Inferior parietal cortex (tissue), 1 donor: Measurements from ENCODE around the gene PEG3.

Source experiments
- DNase-seq: peaks from one replicate; pipeline ENCODE4 v3.0.0-alpha.2; 2016; ENCODE audit errors: extremely low spot score

PEG3 gene

DNA sequence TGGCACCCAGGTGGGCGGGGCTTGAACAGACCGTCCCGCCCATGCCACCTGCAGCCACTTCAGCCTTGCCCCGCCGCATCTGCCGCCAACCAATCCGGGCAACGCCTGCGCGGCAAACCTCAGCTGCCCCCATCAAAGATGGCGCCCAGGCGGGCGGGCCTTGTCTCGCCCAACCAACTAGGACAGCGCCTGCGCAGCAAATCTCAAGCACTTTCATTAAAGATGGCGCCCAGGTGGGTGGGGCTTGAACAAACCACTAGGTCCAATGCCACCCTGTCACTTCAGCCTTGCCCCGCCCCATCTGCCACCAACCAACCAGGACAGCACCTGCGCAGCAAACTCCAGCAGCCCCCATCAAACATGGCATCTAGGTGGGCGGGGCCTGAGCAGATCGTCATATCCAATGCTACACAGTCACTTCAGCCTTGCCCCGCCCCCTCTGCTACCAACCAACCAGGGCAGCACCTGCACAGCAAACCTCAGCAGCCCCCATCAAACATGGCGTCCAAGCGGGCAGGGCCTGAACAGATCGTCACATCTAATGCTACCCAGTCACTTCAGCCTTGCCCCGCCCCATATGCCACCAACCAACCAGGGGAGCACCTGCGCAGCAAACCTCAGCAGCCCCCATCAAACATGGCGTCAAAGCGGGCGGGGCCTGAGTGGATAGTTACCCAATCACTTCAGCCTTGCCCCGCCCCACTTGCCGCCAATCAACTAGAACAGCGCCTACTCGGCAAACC is 1.4 kb downstream of the PEG3 start:
- peak; percentile 89 for DNase-seq

DNA sequence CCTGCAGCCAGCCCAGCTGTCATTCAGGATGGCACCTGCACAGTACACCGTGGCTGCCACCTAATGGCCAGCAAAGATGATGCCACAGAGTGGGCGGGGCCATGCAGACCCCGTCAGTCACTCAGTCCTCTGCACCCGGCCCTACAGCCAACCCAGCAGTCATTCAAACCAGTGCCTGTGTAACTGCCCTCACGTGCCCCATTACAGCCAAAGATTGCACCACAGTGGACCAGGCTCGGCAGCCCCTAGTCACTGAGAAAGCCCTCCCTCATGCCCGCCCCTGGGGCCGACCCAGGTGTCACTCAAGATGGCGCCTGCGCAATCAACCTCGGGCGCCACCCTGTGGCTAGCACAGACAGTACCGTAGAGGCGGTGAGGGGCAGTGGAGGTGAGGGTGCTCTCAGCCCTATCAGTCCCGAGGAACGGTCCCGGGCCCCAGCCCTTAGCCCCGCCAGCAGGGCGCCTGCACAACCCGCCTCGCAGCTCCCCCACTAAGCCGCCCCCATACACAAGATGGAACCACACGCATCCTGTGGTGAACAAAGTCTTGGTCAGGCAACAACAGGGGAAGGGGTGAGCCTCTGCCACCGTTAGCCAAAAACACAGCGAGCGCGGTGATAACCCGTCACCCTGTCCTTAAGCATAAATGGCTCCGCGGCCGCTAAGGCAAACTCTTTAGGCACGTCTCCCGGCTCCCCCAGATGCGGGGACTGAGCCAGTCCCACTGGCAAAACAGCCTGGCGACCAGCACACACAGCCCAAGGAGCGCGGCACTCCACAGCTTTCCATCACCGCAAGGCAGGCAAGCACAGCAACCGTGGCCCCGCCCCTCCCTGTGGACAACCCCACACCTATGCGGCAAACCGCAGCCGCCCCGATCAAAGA is 2.3 kb downstream of the PEG3 start:
- peak; percentile 69 for DNase-seq

DNA sequence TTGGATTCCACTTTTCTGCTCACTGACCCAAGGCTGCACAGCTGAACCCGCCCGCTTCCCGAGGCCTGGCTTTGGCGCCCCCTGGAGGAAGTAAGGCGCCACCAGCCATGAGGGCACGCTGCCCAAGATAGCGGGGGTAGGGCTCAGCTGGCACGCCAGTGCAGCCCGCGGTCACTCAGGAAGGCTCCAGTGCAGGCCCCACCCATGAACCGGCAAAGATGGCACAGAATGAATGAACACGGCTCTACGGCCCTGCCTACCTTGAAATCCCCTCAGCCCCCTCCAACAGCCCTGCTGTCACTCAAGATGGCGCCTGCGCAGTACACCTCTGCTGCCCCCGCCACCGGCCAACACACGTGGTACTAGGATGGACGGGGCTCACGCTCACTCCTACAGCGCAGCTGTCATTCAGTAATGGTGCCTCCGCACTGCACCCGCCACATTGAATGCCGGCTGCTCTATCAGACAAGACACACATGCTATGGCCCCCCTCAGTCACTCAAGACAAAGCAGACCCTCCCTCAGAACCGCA is 3.0 kb downstream of the PEG3 start:
- peak; percentile 75 for DNase-seq

DNA sequence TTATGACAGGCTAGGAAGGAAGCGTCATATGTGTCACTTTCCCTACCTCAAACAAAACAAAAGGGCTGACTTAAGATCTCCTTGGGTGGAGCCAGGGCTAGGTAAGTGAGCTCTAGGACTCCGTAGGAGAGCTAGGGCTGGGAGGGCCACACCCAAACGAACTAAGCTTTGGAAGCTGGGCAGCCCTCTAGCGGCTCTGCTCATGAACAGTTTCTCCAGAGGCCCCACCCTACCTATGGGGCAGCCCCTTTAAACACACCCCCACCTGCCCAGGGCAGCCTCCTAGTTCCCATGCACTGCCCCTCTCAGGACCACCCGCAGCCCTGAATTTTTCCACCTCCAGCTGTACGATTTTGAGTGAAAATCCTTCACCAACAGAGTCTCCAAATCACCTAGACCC is 3.5 kb downstream of the PEG3 start:
- DNase-seq, result no peak

DNA sequence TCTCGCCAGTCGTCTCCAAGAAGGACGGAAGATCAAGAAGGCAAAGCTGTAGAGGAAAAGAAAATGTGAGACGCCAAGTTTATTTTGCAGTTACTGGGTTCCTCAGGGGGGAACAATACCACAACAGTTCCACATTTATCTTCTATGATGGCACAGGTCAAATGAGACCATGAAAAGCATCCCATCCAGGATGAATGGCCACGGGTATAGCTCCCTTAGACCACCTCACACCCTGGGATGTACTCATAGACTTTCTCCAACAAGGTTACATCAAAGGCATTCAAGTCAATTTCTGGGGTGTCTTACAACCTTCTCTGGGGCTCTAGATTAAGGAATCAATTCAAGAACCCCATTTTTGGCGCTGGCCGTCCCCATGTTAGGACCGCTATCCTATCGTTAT is 4.5 kb downstream of the PEG3 start:
- DNase-seq, result no peak

DNA sequence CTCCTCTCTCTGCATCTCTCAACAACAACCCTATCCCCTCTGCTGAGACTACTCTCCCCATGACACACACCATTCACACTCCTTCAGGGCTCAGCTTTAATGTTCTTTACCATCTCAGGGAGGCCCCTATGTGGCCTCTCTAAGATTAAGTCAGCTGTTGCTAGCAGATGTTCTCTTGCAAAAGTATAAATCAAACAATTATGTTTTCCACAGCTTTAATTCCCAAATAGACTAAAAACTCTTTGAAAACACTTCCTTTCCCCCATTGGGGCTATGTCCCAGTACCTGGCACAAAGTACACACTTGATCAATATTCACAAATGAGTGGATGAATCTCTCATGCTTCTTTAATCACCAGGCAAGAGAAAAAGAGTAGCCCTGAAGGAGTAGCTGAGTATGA is 5.1 kb downstream of the PEG3 start:
- DNase-seq, result no peak

DNA sequence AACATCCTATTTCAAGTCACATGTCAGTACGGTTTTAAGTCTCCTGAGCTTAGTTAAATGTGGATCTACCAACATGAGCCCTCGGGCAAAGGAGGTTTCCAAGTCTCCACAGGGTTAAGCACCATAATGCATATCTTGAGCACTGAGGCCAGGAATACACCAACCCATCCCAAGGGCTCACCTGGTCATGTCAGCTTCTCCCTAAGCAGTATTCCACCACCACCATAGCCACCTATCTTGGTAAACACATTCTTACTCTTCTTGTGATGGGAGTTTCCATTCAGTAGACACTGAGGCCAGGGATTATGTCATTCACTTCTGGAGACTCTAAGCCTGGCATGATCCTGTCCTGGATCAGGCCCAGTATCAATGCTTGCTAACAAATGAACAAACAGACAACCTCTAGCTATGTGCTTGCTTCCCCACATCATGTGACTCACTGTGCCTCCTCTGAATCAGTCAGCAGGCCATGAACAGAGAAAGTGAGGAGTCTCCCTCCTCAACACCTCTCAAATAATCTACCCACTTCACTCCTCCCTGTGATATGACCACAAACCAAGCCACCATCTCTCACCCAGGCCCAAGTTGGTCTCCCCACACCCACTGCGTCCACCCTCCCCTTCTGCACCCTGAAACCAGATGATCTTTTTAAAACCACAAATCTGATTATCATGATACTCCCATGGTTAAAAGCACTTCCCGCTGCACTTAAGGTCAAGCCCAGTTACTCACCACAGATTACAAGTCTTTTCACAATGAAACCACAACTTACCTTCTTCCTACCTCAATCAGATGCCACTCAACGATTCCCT is 5.8 kb downstream of the PEG3 start:
- no peak for DNase-seq

DNA sequence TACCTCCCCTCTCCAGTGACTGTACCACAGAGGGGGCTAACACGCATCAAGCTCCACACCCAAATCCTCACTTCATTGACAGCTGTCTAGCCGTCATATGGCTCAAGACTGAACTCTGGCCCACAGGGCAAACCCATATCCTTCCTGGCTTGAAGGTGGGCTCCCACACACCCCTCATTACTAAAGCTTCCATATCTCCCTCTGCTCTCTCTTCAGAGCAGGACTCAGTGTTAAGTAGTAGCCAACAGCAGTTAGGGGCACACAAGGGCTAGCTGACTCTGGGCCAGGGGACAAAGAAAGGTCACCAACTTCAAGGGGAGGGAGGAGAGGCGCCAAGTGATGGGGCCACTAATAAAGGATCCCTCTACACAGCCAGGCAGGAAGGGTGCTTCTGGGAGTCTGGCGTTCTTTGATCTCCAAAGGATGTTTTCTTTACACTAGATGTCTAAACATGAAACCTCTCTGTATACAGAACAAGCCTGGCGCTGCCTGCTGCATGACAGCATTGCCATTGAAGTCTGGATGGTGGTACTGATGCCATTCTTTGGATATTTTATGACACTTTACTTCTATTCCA is 8.1 kb downstream of the PEG3 start:
- DNase-seq, result no peak

DNA sequence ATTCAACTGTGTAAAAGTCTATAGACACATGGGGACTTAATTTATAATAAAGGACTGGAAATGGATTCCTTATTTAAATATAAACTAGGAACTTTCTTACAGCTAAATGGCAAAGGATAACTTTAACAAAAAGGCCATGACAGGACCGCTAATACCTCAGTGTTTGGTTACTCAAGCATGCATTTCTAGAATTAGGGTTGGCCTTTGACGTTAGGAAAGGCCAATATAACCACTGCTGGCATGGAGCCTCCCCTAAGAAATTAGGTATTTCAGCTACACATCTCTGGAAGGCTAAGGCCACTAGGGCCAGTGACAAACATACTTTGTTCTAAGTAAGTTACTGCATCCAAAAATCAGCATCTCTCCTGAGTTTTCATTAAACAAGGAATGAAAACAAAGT is 9.3 kb downstream of the PEG3 start:
- no peak for DNase-seq

DNA sequence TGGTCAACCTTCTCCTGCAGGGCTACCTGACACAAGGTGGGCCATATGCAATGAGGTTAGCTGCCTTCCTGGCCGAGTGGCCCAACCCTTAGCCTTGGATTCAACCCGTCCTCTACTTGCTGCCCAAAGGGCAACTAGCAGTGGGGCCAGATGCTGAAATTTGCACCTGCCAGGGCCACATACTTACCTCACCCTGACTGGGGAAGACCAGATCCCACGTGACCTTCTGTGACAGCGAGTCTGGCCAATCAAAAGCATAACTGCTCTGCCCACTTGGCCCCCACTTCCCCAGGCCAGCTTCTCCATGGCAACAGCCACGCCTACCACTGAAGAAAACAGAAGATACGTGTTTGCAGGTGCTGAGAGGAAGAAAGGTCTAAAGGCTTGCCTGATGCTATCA is 10.9 kb downstream of the PEG3 start:
- DNase-seq, result no peak

DNA sequence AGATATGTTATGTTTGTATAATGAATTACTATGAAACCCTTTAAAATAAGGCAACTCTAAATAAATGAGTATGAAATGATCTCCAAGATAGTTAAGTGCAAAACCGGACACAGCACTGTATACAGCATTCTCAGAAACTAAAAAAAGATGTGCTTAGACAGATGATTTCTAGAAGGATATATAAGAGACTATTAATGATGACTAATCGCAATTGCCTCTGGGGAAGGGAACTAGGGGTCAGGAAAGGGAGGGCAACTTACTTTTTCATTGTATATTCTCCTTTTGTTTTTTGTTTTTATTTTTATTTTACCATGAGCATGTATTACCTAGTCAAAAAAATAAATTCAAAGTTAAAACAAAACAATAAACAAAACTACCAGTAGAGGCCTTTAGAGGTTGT is 12.8 kb downstream of the PEG3 start:
- DNase-seq, result no peak

DNA sequence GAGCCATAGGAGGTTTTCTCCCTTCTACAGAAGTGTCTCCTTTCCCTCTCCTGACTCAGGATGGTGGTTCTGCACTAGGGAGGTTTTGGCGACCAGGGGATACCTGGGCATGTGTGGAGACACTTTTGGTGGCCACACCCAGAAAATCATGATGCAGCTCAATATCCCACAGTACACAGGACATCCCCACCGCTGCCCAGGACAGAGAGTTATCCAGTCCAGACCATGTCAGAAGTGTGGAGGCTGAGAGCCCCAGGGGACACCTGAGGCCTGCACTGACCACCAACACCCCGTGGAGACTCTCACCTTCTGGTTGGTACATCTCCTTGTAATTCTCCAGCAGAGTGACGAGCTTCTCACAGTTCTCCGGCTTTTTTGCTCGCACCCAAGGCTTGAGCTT is 16.6 kb downstream of the PEG3 start:
- DNase-seq, result no peak

DNA sequence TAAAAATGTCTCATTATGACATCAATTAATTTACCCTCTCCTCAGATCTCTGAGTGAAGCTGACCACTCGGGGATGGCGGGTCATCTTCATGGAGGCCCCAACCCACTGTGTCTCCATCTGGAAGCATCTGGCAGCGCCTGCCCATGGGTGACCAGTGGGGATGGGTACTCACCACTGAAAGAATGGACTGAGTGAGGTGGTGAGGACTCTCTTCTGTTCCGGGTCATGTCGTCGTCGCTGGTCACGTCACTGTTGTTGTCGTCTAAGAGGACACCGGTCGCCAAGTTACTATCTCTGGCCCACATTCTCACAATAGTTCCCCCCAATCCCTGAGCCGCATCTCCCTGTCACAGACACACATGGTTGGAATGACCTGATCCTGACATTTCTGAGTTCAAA is 17.1 kb downstream of the PEG3 start:
- DNase-seq, result no peak

DNA sequence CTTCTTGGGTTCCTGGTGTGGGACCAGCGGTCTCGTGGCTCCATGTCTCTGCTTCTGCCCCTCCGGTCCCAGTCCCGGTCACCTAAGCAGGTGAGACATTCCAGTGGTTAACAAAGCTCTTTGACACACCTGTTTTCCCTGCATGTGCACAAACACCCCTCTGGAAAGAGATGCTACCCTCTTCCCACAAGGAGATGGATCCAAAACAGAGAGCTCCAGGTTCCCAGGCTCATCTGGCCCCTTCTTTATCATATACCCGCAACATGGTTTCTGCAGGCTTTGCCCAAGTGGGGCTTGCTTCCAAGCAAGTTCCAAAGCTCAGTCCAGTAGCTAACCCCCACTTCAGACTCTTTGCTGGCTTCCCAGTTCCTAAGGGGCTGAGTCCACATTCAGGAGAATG is 17.8 kb downstream of the PEG3 start:
- DNase-seq, result no peak

DNA sequence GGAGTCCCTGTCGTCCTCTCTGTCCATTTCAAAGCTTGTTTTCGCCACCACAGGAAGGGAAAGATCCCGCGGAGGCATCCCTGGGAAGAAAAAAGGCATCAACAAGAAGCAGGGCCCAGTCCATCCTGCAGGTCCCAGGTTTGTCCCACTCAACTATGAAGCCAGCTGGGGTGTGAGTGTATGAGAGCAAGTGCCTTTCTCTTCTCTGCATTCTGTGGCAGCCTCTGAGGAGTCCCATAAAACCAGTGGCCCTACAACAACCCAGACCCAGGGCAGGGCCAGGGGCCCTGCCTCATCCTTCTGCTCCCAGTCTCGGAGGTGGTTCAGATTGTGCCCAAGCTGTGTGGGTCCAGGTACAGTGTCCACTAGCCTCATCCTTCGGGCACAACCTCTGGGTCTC is 18.9 kb downstream of the PEG3 start:
- DNase-seq, result no peak

DNA sequence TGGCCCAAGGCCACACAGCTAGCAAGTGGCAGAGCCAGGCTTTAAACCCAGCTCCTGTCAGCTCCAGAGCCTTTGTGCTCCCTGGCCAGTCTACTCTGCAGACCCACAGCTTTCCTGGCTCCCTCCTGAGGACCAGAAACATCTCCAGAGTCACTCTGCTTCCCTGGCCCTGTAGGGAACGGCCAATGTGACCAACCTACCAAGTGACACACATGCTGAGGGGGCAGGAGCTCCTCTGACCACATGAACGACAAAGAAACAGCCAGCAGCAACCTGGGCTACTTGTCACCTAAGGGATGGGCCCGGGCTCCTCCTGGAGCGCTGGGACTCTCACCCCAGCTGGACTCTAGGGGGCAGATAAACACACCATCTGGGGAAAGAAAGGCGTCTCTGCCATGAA is 19.3 kb downstream of the PEG3 start:
- no peak for DNase-seq

DNA sequence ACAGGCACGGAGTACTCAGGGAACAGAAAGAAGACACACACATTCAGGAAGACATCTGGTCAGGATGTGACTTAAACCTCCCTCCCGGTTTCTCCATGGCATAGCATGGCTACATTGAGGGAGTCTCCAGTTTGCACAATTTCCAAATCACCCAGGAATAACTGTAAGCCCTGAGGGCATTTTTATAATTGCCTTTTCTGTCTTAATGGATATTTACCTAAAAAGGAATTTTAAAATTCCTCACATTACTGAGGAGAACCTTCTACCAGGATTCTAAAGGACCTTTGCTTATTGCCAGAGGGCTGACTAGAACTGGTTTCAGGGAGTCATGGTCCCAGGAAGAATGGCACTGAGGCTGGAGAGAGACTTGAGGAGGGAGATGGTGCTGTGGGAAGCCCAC is 21.4 kb downstream of the PEG3 start:
- no peak for DNase-seq

DNA sequence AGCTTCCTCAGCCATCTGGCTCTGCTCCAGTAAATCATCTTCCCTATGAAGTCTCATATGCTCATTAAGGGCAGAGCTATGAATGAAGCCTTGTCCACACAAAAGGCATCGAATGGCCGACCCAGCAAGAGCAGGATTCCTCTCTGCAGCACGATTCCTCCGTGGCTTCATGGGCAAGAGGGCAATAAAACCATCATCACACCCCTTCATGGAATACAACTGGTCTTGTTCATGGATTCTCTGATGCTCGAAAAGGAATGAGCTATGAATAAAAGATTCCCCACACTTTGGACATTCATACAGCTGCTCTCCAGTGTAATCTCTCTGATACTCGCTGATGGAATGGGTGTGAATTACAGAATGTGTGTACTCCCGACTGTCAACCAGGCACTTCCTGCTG is 25.9 kb downstream of the PEG3 start:
- DNase-seq, result no peak

DNA sequence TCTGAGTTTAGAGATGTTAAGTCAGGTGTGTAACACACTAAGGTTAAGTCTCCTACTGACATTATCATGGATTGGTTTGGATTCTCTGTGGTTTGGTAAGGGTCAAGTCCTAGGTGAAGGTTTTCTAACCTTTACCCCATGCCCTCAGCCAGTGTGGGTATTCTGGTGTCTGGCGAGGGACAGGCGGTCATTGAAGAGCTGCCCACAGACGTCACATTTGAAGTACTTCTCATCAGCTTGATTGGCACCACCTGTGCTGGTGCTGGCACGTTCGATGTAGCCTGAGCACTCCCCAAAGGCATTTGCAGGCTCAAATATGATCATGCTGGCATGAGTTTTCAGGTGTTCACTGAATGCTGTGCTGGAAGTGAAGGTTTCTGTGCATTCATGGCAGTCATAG is 27.0 kb downstream of the PEG3 start:
- DNase-seq, result no peak

DNA sequence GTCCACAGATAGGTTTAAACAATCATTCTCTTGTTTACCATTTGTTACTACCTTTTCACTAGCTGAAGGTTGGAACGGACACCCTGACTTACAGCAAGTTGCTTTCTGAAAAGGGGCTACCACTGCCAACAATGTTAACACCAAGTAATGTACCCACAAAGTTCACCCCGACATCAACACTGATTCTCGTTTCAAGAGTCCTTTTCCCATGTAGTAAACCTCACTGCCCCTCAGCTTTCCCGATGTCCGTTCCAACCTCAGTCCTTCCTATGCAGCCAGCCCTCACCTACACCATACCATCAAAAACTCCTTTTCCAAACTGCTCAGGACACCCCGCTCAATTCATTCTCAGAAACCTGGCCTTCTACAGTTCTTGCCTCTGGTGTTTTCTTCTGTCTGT is 29.0 kb downstream of the PEG3 start:
- DNase-seq, result no peak

DNA sequence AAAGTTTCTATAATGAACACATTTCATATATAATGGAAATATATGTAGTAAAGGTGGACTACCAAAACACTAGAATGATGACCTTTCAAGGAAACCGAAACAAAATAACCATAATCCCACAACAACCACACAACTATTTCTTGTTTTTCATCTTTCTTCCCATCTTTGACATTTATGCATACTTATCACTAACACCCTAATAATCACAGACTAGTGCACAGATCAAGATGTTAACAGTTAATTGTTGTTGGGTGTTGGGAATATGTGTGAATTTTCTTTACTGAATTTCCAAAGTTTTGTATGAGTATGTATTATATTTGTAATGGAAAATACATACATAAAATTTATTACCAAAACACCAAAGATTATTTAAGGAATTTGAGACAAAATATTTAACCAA is 30.3 kb downstream of the PEG3 start:
- no peak for DNase-seq
